K562 (cell line): ENCODE measurements around the gene C16orf95.

Experiments
- BRCA1 ChIP-seq, 2 experiments: fragments of 450-650 bp in 1 of 2; sonication (generic) in 1 of 2; formaldehyde crosslinking in 1 of 2; IDR thresholded peaks; 2 replicates each; pipeline versions ENCODE4 v1.5.0 to v1.6.1; 2017 to 2020; ENCODE audit warnings: mild to moderate bottlenecking in 1 of 2, missing genetic modification reagents in 1 of 2
- HOXB6 ChIP-seq: fragments of 250-450 bp; sonication (Bioruptor Pico); IDR thresholded peaks from 2 replicates; pipeline ENCODE4 v1.5.1; 2022; ENCODE audit warnings: mild to moderate bottlenecking, borderline replicate concordance
- JUND ChIP-seq, 2 experiments: IDR thresholded peaks; 2 replicates in 1 of 2; 3 replicates in 1 of 2; pipeline ENCODE4 v1.6.1; 2011; ENCODE audit warnings: borderline replicate concordance in 2 of 2, low read depth in 2 of 2, low read length in 2 of 2, improper control_type of control experiment in 1 of 2, missing biosample characterization in 1 of 2, missing genetic modification characterization in 1 of 2, missing genetic modification reagents in 1 of 2
- NCOA2 ChIP-seq, 2 experiments: fragments of 450-650 bp; IDR thresholded peaks; 2 replicates each; pipeline ENCODE4 v1.6.1; 2018; ENCODE audit warnings: mild to moderate bottlenecking in 2 of 2, moderate library complexity in 1 of 2; ENCODE audit not compliant: partially characterized antibody in 2 of 2
- POLR2A ChIP-seq: fragments of 450-650 bp; conservative IDR thresholded peaks from 2 replicates; pipeline ENCODE4 v1.6.1; 2016
- SMC3 ChIP-seq: conservative IDR thresholded peaks from 2 replicates; pipeline ENCODE4 v1.6.1; 2011; ENCODE audit warnings: low read depth, low read length, improper control_type of control experiment; ENCODE audit not compliant: insufficient read depth
- SRF ChIP-seq, 2 experiments: fragments of 250-450, 450-650 bp in 1 of 2; sonication (Bioruptor Pico) in 1 of 2; sonication (generic) in 1 of 2; formaldehyde crosslinking; IDR thresholded peaks; 2 replicates each; pipeline versions ENCODE4 v1.5.0 to v1.5.1; 2020 to 2022; ENCODE audit warnings: mild to moderate bottlenecking in 1 of 2, missing genetic modification reagents in 1 of 2
- TRIM24 ChIP-seq, 2 experiments: fragments of 450-650 bp; IDR thresholded peaks; 2 replicates each; pipeline ENCODE4 v1.6.1; 2016
- ZBTB8A ChIP-seq: fragments of 450-650 bp; IDR thresholded peaks from 2 replicates; pipeline ENCODE4 v1.6.1; 2018; ENCODE audit warnings: mild to moderate bottlenecking, moderate library complexity; ENCODE audit not compliant: partially characterized antibody
- TF ChIP-seq, protein P1 (sequence below), 3 experiments: IDR thresholded peaks in 2 of 3; conservative IDR thresholded peaks in 1 of 3; 2 replicates each; pipeline ENCODE4 v1.5.1; 2011 to 2012; ENCODE audit warnings: low read length in 3 of 3, mild to moderate bottlenecking in 3 of 3, control low read depth in 2 of 3, improper control_type of control experiment in 1 of 3, inconsistent platforms in 1 of 3, low read depth in 1 of 3, mixed read lengths in 1 of 3, moderate library complexity in 1 of 3; ENCODE audit not compliant: insufficient read depth in 2 of 3

DNA sequence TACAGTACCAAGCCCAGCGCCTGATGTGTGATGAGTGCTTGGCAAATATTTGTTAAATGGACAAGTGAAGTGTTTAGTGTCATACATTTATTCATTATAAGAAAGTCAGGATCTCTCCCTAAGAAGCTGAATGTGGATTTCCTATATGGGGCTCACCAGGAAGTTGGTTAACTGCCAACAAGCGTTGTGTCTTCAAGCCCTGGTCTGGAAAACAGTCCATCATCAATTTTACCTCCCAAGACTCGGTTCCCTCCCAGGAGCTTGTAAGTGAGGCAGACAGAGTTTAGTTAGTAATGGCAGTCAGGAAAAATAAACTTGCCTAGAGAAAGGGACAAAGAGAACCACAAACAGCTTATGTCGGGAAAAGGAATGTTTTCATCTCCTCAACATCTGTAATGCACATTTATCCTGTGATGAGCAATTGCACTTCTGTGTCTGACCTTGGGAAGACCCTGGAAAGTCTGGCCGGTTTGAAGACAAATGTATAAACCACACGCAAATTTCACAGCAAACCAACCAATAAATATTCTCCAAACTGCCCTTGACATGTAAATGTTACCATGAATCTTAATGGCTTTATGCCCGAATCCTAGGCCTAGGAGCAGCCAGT, 28.3 kb downstream of the C16orf95 start:
- TF ChIP-seq NCOA2 (IDR thresholded peaks at IDR 0.05; ENCODE audit: partially characterized antibody in 2 of 2) (no peak), POLR2A (no peak), JUND (IDR thresholded peaks at IDR 0.05; ENCODE audit: borderline replicate concordance, low read depth, low read length) (no peak), JUND (tag; IDR thresholded peaks at IDR 0.05; ENCODE audit: borderline replicate concordance, low read depth, low read length) (no peak), TRIM24 (IDR thresholded peaks at IDR 0.05) (no peak), HOXB6 (no peak), SMC3 (no peak), ZBTB8A (no peak), SRF (CRISPR knock-in tag; IDR thresholded peaks at IDR 0.05) (no peak), BRCA1 (IDR thresholded peaks at IDR 0.05) (no peak), BRCA1 (CRISPR knock-in tag; IDR thresholded peaks at IDR 0.05) (no peak)
- TF ChIP-seq, protein P1, sequence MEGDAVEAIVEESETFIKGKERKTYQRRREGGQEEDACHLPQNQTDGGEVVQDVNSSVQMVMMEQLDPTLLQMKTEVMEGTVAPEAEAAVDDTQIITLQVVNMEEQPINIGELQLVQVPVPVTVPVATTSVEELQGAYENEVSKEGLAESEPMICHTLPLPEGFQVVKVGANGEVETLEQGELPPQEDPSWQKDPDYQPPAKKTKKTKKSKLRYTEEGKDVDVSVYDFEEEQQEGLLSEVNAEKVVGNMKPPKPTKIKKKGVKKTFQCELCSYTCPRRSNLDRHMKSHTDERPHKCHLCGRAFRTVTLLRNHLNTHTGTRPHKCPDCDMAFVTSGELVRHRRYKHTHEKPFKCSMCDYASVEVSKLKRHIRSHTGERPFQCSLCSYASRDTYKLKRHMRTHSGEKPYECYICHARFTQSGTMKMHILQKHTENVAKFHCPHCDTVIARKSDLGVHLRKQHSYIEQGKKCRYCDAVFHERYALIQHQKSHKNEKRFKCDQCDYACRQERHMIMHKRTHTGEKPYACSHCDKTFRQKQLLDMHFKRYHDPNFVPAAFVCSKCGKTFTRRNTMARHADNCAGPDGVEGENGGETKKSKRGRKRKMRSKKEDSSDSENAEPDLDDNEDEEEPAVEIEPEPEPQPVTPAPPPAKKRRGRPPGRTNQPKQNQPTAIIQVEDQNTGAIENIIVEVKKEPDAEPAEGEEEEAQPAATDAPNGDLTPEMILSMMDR (IDR thresholded peaks at IDR 0.05 in 2 of 3, conservative IDR thresholded peaks at IDR 0.05 in 1 of 3; ENCODE audit: insufficient read depth in 2 of 3, low read depth in 1 of 3, low read length in 3 of 3): no peak
